IMR-90 (cell line): Measurements from ENCODE around the gene VPS37C.

Experiments used
- CTCF ChIP-seq: conservative IDR thresholded peaks from 2 replicates; pipeline ENCODE4 v1.5.1; 2012; ENCODE audit warnings: mild to moderate bottlenecking, low read depth, low read length, improper control_type of control experiment
- ELK1 ChIP-seq: fragments of 150-350 bp; IDR thresholded peaks from 2 replicates; pipeline ENCODE4 v1.6.1; 2016; ENCODE audit warnings: low read depth, mild to moderate bottlenecking, low read length, moderate library complexity, borderline replicate concordance
- POLR2A ChIP-seq: IDR thresholded peaks from 2 replicates; pipeline ENCODE4 v1.6.1; 2012; ENCODE audit warnings: mild to moderate bottlenecking, low read depth, low read length
- RAD21 ChIP-seq: IDR thresholded peaks from 2 replicates; pipeline ENCODE4 v1.6.1; 2012; ENCODE audit warnings: low read length, improper control_type of control experiment
- RFX5 ChIP-seq: IDR thresholded peaks from 2 replicates; pipeline ENCODE4 v1.8.0; 2012; ENCODE audit warnings: low read depth, mild to moderate bottlenecking, low read length, moderate library complexity

GRCh38 chr11:61176446-61176845, 15.2 kb upstream of the VPS37C start:
- TF ChIP-seq POLR2A, result no peak
- no peak for TF ChIP-seq CTCF
- no peak for TF ChIP-seq ELK1
- TF ChIP-seq RAD21, result no peak
- no peak for TF ChIP-seq RFX5
